Measurements from ENCODE around the gene EXOSC5. TPM values are rescaled to one million over a fixed set of nuclear protein-coding genes. Genes with fewer than 3 reads are reported as not detected.

The EXOSC5 gene
- total RNA-seq, 1 experiment from 2014 or later: 25.2 TPM

- ATAC-seq (no peak), DNase-seq (ENCODE audit: low read depth, low spot score) (no peak)
- TF ChIP-seq, protein P1, sequence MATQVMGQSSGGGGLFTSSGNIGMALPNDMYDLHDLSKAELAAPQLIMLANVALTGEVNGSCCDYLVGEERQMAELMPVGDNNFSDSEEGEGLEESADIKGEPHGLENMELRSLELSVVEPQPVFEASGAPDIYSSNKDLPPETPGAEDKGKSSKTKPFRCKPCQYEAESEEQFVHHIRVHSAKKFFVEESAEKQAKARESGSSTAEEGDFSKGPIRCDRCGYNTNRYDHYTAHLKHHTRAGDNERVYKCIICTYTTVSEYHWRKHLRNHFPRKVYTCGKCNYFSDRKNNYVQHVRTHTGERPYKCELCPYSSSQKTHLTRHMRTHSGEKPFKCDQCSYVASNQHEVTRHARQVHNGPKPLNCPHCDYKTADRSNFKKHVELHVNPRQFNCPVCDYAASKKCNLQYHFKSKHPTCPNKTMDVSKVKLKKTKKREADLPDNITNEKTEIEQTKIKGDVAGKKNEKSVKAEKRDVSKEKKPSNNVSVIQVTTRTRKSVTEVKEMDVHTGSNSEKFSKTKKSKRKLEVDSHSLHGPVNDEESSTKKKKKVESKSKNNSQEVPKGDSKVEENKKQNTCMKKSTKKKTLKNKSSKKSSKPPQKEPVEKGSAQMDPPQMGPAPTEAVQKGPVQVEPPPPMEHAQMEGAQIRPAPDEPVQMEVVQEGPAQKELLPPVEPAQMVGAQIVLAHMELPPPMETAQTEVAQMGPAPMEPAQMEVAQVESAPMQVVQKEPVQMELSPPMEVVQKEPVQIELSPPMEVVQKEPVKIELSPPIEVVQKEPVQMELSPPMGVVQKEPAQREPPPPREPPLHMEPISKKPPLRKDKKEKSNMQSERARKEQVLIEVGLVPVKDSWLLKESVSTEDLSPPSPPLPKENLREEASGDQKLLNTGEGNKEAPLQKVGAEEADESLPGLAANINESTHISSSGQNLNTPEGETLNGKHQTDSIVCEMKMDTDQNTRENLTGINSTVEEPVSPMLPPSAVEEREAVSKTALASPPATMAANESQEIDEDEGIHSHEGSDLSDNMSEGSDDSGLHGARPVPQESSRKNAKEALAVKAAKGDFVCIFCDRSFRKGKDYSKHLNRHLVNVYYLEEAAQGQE (IDR thresholded peaks at IDR 0.05; ENCODE audit: insufficient read depth in 1 of 2, low read depth in 2 of 2, low read length in 1 of 2): no peak
- TF ChIP-seq POLR2AphosphoS5 (IDR thresholded peaks at IDR 0.05; ENCODE audit: low read depth, low read length): no peak
- TF ChIP-seq, protein P2, sequence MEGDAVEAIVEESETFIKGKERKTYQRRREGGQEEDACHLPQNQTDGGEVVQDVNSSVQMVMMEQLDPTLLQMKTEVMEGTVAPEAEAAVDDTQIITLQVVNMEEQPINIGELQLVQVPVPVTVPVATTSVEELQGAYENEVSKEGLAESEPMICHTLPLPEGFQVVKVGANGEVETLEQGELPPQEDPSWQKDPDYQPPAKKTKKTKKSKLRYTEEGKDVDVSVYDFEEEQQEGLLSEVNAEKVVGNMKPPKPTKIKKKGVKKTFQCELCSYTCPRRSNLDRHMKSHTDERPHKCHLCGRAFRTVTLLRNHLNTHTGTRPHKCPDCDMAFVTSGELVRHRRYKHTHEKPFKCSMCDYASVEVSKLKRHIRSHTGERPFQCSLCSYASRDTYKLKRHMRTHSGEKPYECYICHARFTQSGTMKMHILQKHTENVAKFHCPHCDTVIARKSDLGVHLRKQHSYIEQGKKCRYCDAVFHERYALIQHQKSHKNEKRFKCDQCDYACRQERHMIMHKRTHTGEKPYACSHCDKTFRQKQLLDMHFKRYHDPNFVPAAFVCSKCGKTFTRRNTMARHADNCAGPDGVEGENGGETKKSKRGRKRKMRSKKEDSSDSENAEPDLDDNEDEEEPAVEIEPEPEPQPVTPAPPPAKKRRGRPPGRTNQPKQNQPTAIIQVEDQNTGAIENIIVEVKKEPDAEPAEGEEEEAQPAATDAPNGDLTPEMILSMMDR (IDR thresholded peaks at IDR 0.05): no peak
- TF ChIP-seq TCF7L2 (IDR thresholded peaks at IDR 0.05; ENCODE audit: low read depth, low read length): no peak
- TF ChIP-seq SIN3A (IDR thresholded peaks at IDR 0.05; ENCODE audit: borderline replicate concordance, insufficient read depth, low read depth, low read length): no peak
- no peaks in the 10 kb centered on the region for H3K36me3 ChIP-seq (ENCODE audit: control insufficient read depth, insufficient read depth, low read length)
- H3K27me3 ChIP-seq (ENCODE audit: control insufficient read depth, insufficient read depth, low read length): no peaks in the 10 kb centered on the region
- H3K4me1 ChIP-seq (ENCODE audit: control insufficient read depth, insufficient read depth, low read length): no peaks in the 10 kb centered on the region
- H3K27ac ChIP-seq (ENCODE audit: low read length): no peak overlapping the region
- H3K4me3 ChIP-seq (ENCODE audit: low read depth in 2 of 2, low read length in 2 of 2): no peak overlapping the region
- in situ Hi-C loops (cut with HindIII; ENCODE audit: low pct_unique_long_range_greater_than_20kb, low sequenced_read_pairs): no loop called here
- intact Hi-C loops (cut with micrococcal nuclease; ENCODE audit: unreplicated experiment): no loop called here
- H3K9me3 ChIP-seq (ENCODE audit: control insufficient read depth, insufficient read depth, low read depth, low read length): no peaks in the 10 kb centered on the region
- CTCF ChIA-PET: no interaction called here
- BruUV-seq (replicated peaks): no TSS peak
- POLR2A ChIA-PET: no interaction called here
Measured at GRCh38 chr19:41341669-41342490, 55.3 kb downstream of the EXOSC5 start.

DNA sequence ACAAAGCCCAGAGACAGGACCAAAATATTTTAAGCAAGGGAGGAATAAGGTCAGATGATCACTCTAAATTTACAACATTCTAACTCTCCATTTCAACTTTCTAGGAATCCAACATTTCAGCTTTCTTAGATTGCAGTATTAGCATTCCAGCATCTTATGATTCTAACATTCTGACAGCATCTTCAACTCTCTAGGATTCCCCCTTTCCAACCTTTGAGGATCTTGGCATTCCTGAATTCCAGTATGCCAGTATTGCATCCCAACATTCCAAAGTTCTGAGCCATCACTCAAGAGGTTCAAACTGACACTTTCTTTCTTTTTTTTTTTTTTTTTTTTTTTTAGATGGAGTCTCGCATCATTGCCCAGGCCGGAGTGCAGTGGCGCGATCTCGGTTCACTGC is 57.2 kb downstream of the EXOSC5 start:
- no TSS peak for BruUV-seq (replicated peaks)
- in situ Hi-C loops (cut with HindIII; ENCODE audit: low pct_unique_long_range_greater_than_20kb, low sequenced_read_pairs) (no loop called here), intact Hi-C loops (cut with micrococcal nuclease; ENCODE audit: unreplicated experiment) (no loop called here)
- ChIA-PET CTCF (interaction anchor here (0.7 kb wide), 1 partner anchor 96 kb away, joined by 8 read pairs; no protein-coding TSS in a partner anchor), POLR2A (interaction anchor here (0.7 kb wide), 1 partner anchor 209 kb away, joined by 7 read pairs; no protein-coding TSS in a partner anchor)
- Histone ChIP-seq H3K4me1 (ENCODE audit: control insufficient read depth, insufficient read depth, low read length) (no peaks in the 10 kb centered on the region), H3K27me3 (ENCODE audit: control insufficient read depth, insufficient read depth, low read length) (no peaks in the 10 kb centered on the region), H3K27ac (ENCODE audit: low read length) (no peak overlapping the region), H3K9me3 (ENCODE audit: control insufficient read depth, insufficient read depth, low read depth, low read length) (no peaks in the 10 kb centered on the region), H3K36me3 (ENCODE audit: control insufficient read depth, insufficient read depth, low read length) (no peaks in the 10 kb centered on the region), H3K4me3 (ENCODE audit: low read depth in 2 of 2, low read length in 2 of 2) (no peak overlapping the region)
- TF ChIP-seq, protein P2 (IDR thresholded peaks at IDR 0.05): no peak
- TF ChIP-seq, protein P1 (IDR thresholded peaks at IDR 0.05; ENCODE audit: insufficient read depth in 1 of 2, low read depth in 2 of 2, low read length in 1 of 2): no peak
- TF ChIP-seq POLR2AphosphoS5 (IDR thresholded peaks at IDR 0.05; ENCODE audit: low read depth, low read length): no peak
- ATAC-seq: no peak
- no peak for DNase-seq (ENCODE audit: low read depth, low spot score)

Measured in Panc1 (cell line).